Liver (tissue), 9 donors: ENCODE results near the gene TSHZ2. TPM values are rescaled to one million over a fixed set of nuclear protein-coding genes. Genes with fewer than 3 reads are reported as not detected.

ENCODE experiments used
- DNase-seq: peaks from one replicate; pipeline ENCODE4 v3.0.0-alpha.2; 2017; ENCODE audit warnings: low spot score
- H3K27ac ChIP-seq, 2 donors: one replicate each; pipeline ENCODE4 v1.7.0; 2013; ENCODE audit warnings: inconsistent platforms in 2 of 2, low read length in 2 of 2, control low read depth in 1 of 2, low read depth in 1 of 2, mild to moderate bottlenecking in 1 of 2
- H3K27me3 ChIP-seq, 4 donors: one replicate each; pipeline versions ENCODE4 v1.6.1 to v1.7.0; 2013; ENCODE audit warnings: low read length in 3 of 4, inconsistent platforms in 1 of 4, mild to moderate bottlenecking in 1 of 4, moderate library complexity in 1 of 4; ENCODE audit not compliant: control insufficient read depth in 4 of 4, insufficient read depth in 4 of 4
- H3K36me3 ChIP-seq, 4 donors: one replicate each; pipeline versions ENCODE4 v1.6.1 to v1.7.0; 2013; ENCODE audit warnings: low read length in 3 of 4, mild to moderate bottlenecking in 3 of 4, low read depth in 1 of 4, moderate library complexity in 1 of 4; ENCODE audit not compliant: control insufficient read depth in 4 of 4, insufficient read depth in 3 of 4
- H3K4me1 ChIP-seq, 4 donors: one replicate each; pipeline versions ENCODE4 v1.6.1 to v1.7.0; 2013; ENCODE audit warnings: low read length in 3 of 4, mild to moderate bottlenecking in 3 of 4, moderate library complexity in 1 of 4; ENCODE audit not compliant: control insufficient read depth in 4 of 4, insufficient read depth in 4 of 4
- H3K4me3 ChIP-seq, 3 donors: one replicate each; pipeline versions ENCODE4 v1.6.1 to v1.7.0; 2013; ENCODE audit warnings: low read length in 3 of 3, control low read depth in 1 of 3, low read depth in 1 of 3, mild to moderate bottlenecking in 1 of 3
- H3K9ac ChIP-seq, 2 donors: one replicate each; pipeline ENCODE4 v1.7.0; 2013; ENCODE audit warnings: low read length in 2 of 2, mild to moderate bottlenecking in 2 of 2, moderate library complexity in 2 of 2, control low read depth in 1 of 2, low read depth in 1 of 2
- H3K9me3 ChIP-seq, 4 donors: one replicate each; pipeline versions ENCODE4 v1.6.1 to v1.7.0; 2013; ENCODE audit warnings: low read length in 3 of 4; ENCODE audit not compliant: control insufficient read depth in 4 of 4
- EGR1 ChIP-seq, 2 donors: IDR thresholded peaks; 2 replicates each; pipeline ENCODE4 v1.6.1; 2016 to 2018; ENCODE audit warnings: antibody characterized with exemption in 2 of 2, low read depth in 2 of 2
- FOXA1 ChIP-seq: IDR thresholded peaks from 2 replicates; pipeline ENCODE4 v1.6.1; 2016; ENCODE audit warnings: antibody characterized with exemption
- FOXA2 ChIP-seq: IDR thresholded peaks from 2 replicates; pipeline ENCODE4 v1.6.1; 2016; ENCODE audit warnings: antibody characterized with exemption
- GABPA ChIP-seq, 2 donors: IDR thresholded peaks in 1 of 2; conservative IDR thresholded peaks in 1 of 2; 2 replicates each; pipeline ENCODE4 v1.6.1; 2016; ENCODE audit warnings: antibody characterized with exemption in 2 of 2, mild to moderate bottlenecking in 1 of 2, moderate library complexity in 1 of 2
- HNF4A ChIP-seq, 2 donors: conservative IDR thresholded peaks; 2 replicates each; pipeline ENCODE4 v1.6.1; 2016; ENCODE audit warnings: antibody characterized with exemption in 2 of 2, mild to moderate bottlenecking in 2 of 2
- HNF4G ChIP-seq: IDR thresholded peaks from 2 replicates; pipeline ENCODE4 v1.6.1; 2016; ENCODE audit warnings: antibody characterized with exemption
- JUND ChIP-seq, 2 donors: IDR thresholded peaks; 2 replicates each; pipeline ENCODE4 v1.6.1; 2016; ENCODE audit warnings: antibody characterized with exemption in 2 of 2
- NR2F2 ChIP-seq: IDR thresholded peaks from 2 replicates; pipeline ENCODE4 v1.6.1; 2016; ENCODE audit warnings: antibody characterized with exemption
- RAD21 ChIP-seq, 2 donors: IDR thresholded peaks; 2 replicates each; pipeline ENCODE4 v1.6.1; 2016; ENCODE audit warnings: antibody characterized with exemption in 2 of 2, mild to moderate bottlenecking in 2 of 2
- TAF1 ChIP-seq: conservative IDR thresholded peaks from 2 replicates; pipeline ENCODE4 v1.6.1; 2016; ENCODE audit warnings: antibody characterized with exemption, mild to moderate bottlenecking
- YY1 ChIP-seq: IDR thresholded peaks from 2 replicates; pipeline ENCODE4 v1.6.1; 2016; ENCODE audit warnings: antibody characterized with exemption, mild to moderate bottlenecking
- WGBS: extraction: QIAGEN DNeasy Blood & Tissue Kit; methylation state at CpG from one replicate; pipeline ENCODE4 v1.1.7; 2013; 5-methylcytosine and 5-hydroxymethylcytosine counted together
- polyA plus RNA-seq, 2 donors: library from polyadenylated mRNA; stranded (reverse) in 1 of 2; unstranded in 1 of 2; fragments of 200-250 nt in 1 of 2; fragments of >200 nt in 1 of 2; fragmentation: Nextera tagmentation in 1 of 2; extraction: Ambion mirVana in 1 of 2; gene quantifications; one replicate each; pipeline versions ENCODE4 v1.2.1 to v1.2.3, GENCODE V29; 2013 to 2015
- total RNA-seq, 2 donors: library from RNA; depleted of rRNA; stranded (reverse); fragments of >200 nt; gene quantifications; one replicate each; pipeline ENCODE4 v1.2.3, GENCODE V29; 2014
- TF ChIP-seq, protein P1 (sequence below): IDR thresholded peaks from 2 replicates; pipeline ENCODE4 v1.6.1; 2016; ENCODE audit warnings: antibody characterized with exemption
- TF ChIP-seq, protein P2 (sequence below): IDR thresholded peaks from 2 replicates; pipeline ENCODE4 v1.6.1; 2016; ENCODE audit warnings: antibody characterized with exemption
- TF ChIP-seq, protein P3 (sequence below): fragments of 150-350 bp; IDR thresholded peaks from 2 replicates; pipeline ENCODE4 v1.5.1; 2017; ENCODE audit warnings: improper control_type of control experiment, low read depth, low read length; ENCODE audit not compliant: missing input control
- TF ChIP-seq, protein P4 (sequence below): IDR thresholded peaks from 2 replicates; pipeline ENCODE4 v1.6.1; 2016; ENCODE audit warnings: antibody characterized with exemption, mild to moderate bottlenecking
- TF ChIP-seq, protein P5 (sequence below): IDR thresholded peaks from 2 replicates; pipeline ENCODE4 v1.6.1; 2016; ENCODE audit warnings: antibody characterized with exemption
- donor health status: healthy.
- donor health status: healthy.
- donor health status: healthy.
- donor health status: healthy.
- donor health status: healthy.

The TSHZ2 gene
- total and polyA plus RNA-seq, 4 donors: 2.9 to 11.3 (median 7.8) TPM

DNA sequence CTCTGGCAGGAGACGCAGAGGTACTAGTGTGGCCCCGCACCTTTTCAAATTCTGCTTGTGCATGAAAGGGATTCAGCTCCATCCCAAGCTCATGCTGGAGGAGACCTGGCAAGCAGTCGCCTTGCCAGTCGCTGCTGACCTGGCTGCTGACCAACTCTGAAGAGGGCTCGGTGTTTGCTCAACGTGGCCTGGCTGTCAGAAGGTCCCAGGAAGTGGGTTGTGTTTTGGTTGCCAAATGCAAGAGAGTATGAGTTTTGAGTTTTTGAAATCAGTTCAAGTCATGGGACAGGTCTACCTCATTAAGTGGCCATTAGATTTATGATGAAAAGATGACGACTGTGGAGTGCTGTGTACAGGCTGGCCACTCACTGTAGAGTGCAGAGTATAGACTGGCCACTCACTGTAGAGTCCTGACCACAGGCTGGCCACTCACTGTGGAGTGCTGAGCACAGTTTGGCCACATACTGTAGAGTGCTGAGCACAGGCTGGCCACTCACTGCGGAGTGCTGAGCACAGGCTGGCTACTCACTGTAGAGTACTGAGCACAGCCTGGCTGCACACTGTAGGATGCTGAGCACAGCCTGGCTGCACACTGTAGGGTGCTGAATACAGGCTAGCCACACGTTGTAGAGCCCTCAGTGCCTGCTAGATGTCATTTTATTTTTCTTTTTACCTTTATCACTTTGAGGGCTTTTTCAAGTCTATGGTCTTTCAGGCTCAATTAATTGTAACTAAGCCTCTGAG lies 427.6 kb downstream of the TSHZ2 start:
- TF ChIP-seq, protein P1, sequence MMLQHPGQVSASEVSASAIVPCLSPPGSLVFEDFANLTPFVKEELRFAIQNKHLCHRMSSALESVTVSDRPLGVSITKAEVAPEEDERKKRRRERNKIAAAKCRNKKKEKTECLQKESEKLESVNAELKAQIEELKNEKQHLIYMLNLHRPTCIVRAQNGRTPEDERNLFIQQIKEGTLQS: no peak
- TF ChIP-seq, protein P2, sequence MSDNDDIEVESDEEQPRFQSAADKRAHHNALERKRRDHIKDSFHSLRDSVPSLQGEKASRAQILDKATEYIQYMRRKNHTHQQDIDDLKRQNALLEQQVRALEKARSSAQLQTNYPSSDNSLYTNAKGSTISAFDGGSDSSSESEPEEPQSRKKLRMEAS: no peak
- TF ChIP-seq EGR1 (IDR thresholded peaks at IDR 0.05; ENCODE audit: low read depth in 2 of 2) (no peak), TAF1 (no peak), FOXA2 (no peak), HNF4G (no peak), JUND (IDR thresholded peaks at IDR 0.05) (no peak), NR2F2 (no peak), YY1 (no peak), GABPA (IDR thresholded peaks at IDR 0.05 in 1 of 2, conservative IDR thresholded peaks at IDR 0.05 in 1 of 2) (no peak), FOXA1 (no peak), HNF4A (conservative IDR thresholded peaks at IDR 0.05) (no peak), RAD21 (IDR thresholded peaks at IDR 0.05) (no peak)
- TF ChIP-seq, protein P3, sequence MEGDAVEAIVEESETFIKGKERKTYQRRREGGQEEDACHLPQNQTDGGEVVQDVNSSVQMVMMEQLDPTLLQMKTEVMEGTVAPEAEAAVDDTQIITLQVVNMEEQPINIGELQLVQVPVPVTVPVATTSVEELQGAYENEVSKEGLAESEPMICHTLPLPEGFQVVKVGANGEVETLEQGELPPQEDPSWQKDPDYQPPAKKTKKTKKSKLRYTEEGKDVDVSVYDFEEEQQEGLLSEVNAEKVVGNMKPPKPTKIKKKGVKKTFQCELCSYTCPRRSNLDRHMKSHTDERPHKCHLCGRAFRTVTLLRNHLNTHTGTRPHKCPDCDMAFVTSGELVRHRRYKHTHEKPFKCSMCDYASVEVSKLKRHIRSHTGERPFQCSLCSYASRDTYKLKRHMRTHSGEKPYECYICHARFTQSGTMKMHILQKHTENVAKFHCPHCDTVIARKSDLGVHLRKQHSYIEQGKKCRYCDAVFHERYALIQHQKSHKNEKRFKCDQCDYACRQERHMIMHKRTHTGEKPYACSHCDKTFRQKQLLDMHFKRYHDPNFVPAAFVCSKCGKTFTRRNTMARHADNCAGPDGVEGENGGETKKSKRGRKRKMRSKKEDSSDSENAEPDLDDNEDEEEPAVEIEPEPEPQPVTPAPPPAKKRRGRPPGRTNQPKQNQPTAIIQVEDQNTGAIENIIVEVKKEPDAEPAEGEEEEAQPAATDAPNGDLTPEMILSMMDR: no peak
- TF ChIP-seq, protein P4, sequence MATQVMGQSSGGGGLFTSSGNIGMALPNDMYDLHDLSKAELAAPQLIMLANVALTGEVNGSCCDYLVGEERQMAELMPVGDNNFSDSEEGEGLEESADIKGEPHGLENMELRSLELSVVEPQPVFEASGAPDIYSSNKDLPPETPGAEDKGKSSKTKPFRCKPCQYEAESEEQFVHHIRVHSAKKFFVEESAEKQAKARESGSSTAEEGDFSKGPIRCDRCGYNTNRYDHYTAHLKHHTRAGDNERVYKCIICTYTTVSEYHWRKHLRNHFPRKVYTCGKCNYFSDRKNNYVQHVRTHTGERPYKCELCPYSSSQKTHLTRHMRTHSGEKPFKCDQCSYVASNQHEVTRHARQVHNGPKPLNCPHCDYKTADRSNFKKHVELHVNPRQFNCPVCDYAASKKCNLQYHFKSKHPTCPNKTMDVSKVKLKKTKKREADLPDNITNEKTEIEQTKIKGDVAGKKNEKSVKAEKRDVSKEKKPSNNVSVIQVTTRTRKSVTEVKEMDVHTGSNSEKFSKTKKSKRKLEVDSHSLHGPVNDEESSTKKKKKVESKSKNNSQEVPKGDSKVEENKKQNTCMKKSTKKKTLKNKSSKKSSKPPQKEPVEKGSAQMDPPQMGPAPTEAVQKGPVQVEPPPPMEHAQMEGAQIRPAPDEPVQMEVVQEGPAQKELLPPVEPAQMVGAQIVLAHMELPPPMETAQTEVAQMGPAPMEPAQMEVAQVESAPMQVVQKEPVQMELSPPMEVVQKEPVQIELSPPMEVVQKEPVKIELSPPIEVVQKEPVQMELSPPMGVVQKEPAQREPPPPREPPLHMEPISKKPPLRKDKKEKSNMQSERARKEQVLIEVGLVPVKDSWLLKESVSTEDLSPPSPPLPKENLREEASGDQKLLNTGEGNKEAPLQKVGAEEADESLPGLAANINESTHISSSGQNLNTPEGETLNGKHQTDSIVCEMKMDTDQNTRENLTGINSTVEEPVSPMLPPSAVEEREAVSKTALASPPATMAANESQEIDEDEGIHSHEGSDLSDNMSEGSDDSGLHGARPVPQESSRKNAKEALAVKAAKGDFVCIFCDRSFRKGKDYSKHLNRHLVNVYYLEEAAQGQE: no peak
- TF ChIP-seq, protein P5, sequence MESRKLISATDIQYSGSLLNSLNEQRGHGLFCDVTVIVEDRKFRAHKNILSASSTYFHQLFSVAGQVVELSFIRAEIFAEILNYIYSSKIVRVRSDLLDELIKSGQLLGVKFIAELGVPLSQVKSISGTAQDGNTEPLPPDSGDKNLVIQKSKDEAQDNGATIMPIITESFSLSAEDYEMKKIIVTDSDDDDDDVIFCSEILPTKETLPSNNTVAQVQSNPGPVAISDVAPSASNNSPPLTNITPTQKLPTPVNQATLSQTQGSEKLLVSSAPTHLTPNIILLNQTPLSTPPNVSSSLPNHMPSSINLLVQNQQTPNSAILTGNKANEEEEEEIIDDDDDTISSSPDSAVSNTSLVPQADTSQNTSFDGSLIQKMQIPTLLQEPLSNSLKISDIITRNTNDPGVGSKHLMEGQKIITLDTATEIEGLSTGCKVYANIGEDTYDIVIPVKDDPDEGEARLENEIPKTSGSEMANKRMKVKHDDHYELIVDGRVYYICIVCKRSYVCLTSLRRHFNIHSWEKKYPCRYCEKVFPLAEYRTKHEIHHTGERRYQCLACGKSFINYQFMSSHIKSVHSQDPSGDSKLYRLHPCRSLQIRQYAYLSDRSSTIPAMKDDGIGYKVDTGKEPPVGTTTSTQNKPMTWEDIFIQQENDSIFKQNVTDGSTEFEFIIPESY: no peak
- no peaks in the 10 kb centered on the region for H3K36me3 ChIP-seq
- WGBS: 57% methylated on average over 9 of the region's 9 CpGs
- H3K4me1 ChIP-seq: peaks cover 0 to 10% (median 3%) of the 10 kb centered on the region in 4 donors
- H3K27ac ChIP-seq: no peak overlapping the region
- DNase-seq: no peak
- H3K27me3 ChIP-seq: no peaks in the 10 kb centered on the region
- no peak overlapping the region for H3K4me3 ChIP-seq
- H3K9ac ChIP-seq: no peak overlapping the region
- H3K9me3 ChIP-seq: no peaks in the 10 kb centered on the region
